Measurements from ENCODE around the gene LLGL2.
"Not testable (repeated sequence)": the region's sequence is repeated elsewhere in the genome, so short reads cannot be mapped to it uniquely, and the experiment has no call there.

LLGL2 gene

DNA sequence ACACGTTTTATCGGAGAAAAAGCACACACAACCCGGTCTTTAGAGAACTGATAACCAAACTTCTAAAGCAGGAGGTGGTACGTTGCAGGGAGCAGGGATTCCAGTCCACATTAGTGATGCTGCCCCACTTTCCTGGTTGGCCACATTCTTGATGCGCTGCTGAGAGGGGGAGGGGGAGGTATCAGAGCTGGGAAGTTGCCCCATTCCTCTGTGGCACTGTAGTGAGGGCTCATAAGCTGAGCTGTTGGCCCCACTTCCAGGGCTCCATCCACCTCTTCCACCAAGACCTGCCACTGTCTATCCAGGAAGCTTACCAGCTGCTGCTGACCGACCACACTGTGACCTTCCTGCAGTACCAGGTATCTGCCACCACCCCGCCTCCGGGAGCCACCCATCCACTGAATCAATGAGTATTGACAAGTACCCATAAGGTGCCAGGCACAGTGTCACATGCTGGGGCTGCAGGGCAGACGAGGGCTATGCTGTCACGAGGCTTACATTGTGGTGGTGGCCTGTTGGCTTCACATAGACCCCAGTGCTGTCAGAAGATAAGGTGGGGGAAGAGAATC is 8.1 kb upstream of the LLGL2 start:
- no peak for DNase-seq (ENCODE audit: extremely low spot score)
- CTCF ChIA-PET: interaction anchor here (0.9 to 1.4 kb wide), 3 partner anchors 8 to 84 kb away, joined by 3 to 9 read pairs (median 4); partner anchors contain the start of gene LLGL2
- POLR2A ChIA-PET: interaction anchor here (0.8 to 2.2 kb wide), 8 partner anchors 8 to 230 kb away, joined by 3 to 21 read pairs (median 4); partner anchors contain the start of genes LLGL2 and TMEM94
- TF ChIP-seq NFRKB (IDR thresholded peaks at IDR 0.05) (no peak), CTBP1 (IDR thresholded peaks at IDR 0.05; ENCODE audit: borderline replicate concordance) (no peak), HDGF (IDR thresholded peaks at IDR 0.05; ENCODE audit: borderline replicate concordance) (no peak), ARNT (IDR thresholded peaks at IDR 0.05) (no peak)

DNA sequence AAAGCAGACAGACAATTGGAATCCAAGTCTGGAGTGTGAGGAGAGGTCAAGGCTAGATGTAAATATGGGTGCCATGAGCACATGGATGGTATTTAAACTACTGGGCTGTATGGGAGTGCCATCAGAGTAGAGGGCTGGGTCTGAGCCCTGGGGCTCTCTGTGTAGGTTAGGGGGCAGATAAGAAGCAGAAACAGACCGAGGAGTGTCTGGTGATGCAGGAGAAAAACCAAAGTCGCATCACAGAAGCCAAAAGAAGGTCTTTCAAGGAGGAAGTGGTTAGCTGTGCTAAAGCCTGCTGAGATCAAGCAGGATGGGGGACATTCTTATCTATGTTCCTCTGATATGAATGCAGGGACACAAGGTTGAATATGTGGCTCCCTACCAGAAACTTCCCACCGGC is 7.3 kb upstream of the LLGL2 start:
- no peak for DNase-seq (ENCODE audit: extremely low spot score)

GRCh38 chr17:75518983-75519537 is 6.4 kb upstream of the LLGL2 start:
- ChIA-PET CTCF (interaction anchor here (0.9 to 1.1 kb wide), 3 partner anchors 59 to 248 kb away, joined by 3 to 4 read pairs (median 4); partner anchors contain the start of gene MIF4GD), POLR2A (no interaction called here)
- no peak for DNase-seq (ENCODE audit: extremely low spot score)
- TF ChIP-seq FOXM1 (IDR thresholded peaks at IDR 0.05; ENCODE audit: borderline replicate concordance): no peak
- no peak for TF ChIP-seq L3MBTL2 (conservative IDR thresholded peaks at IDR 0.05)
- TF ChIP-seq SUZ12 (IDR thresholded peaks at IDR 0.05): no peak
- TF ChIP-seq FOXA1 (IDR thresholded peaks at IDR 0.05): no peak
- TF ChIP-seq TARDBP (IDR thresholded peaks at IDR 0.05): no peak
- no peak for TF ChIP-seq BHLHE40 (IDR thresholded peaks at IDR 0.05; ENCODE audit: borderline replicate concordance)

More for the DNA sequence above, 7.3 kb upstream of the LLGL2 start:
- POLR2A ChIA-PET: no interaction called here
- CTCF ChIA-PET: interaction anchor here (0.9 kb wide), 1 partner anchor 60 kb away, joined by 4 read pairs; no protein-coding TSS in a partner anchor
- TF ChIP-seq PKNOX1 (IDR thresholded peaks at IDR 0.05) (no peak), L3MBTL2 (conservative IDR thresholded peaks at IDR 0.05) (no peak)

DNA sequence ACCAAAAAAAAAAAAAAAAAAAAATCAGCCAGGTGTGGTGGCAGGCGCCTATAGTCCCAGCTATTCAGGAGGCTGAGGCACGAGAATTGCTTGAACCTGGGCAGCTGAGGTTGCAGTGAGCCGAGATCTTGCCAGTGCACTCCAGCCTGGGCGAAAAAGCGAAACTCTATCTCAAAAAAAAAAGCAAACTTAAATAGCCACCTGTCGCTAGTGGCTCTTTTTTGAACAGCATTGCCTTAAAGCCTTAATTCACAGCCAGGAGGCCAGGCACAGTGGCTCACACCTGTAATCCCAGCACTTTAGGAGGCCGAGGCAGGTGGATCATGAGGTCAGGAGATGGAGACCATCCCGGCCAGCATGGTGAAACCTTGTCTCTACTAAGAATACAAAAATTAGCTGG is 5.1 kb upstream of the LLGL2 start:
- CTCF ChIA-PET; POLR2A ChIA-PET; DNase-seq (ENCODE audit: extremely low spot score): not testable (repeated sequence)

GRCh38 chr17:75521290-75521689 is 4.2 kb upstream of the LLGL2 start:
- CTCF ChIA-PET: interaction anchor here (0.5 kb wide), 1 partner anchor 65 kb away, joined by 6 read pairs; no protein-coding TSS in a partner anchor

DNA sequence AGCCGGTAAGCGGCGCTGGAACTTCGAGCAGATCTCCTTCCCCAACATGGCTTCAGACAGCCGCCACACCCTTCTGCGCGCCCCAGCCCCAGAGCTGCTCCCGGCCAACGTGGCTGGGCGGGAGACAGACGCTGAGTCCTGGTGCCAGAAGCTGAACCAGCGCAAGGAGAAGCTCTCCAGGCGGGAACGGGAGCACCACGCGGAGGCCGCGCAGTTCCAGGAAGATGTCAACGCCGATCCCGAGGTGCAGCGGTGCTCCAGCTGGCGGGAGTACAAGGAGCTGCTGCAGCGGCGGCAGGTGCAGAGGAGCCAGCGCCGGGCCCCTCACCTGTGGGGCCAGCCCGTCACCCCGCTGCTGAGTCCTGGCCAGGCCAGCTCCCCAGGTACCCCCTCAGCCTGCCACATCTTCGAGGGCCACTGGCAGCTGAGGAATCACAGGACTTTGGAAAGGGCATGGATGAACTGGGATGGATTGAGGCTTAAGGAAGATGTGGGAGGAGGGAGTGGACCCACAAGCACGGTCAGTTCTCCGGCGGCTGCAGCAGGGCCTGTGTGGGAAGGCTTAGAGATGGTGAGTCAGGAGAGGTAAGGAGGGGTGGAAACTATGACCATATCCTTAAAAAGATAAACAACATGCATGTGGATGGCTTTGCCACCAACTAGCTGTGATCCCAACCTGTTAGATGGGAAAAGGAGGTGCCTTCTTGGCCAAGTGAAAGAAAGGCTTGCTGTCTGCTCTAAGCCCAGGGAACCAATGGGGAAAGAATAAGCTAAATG is 3.4 kb upstream of the LLGL2 start:
- ChIA-PET CTCF (no interaction called here), POLR2A (interaction anchor here (1.3 kb wide), 1 partner anchor 69 kb away, joined by 3 read pairs; no protein-coding TSS in a partner anchor)
- TF ChIP-seq SUZ12 (IDR thresholded peaks at IDR 0.05) (no peak), FOXK2 (IDR thresholded peaks at IDR 0.05) (no peak), LEF1 (IDR thresholded peaks at IDR 0.05; ENCODE audit: borderline replicate concordance) (no peak), FOXA1 (IDR thresholded peaks at IDR 0.05) (no peak), ELF4 (IDR thresholded peaks at IDR 0.05) (no peak), CTBP1 (IDR thresholded peaks at IDR 0.05; ENCODE audit: borderline replicate concordance) (no peak), SP1 (IDR thresholded peaks at IDR 0.05) (no peak), NFRKB (IDR thresholded peaks at IDR 0.05) (no peak), ZNF384 (IDR thresholded peaks at IDR 0.05) (no peak)
- DNase-seq (ENCODE audit: extremely low spot score): no peak

More at GRCh38 chr17:75521290-75521689, 4.2 kb upstream of the LLGL2 start:
- no peak for DNase-seq (ENCODE audit: extremely low spot score)
- POLR2A ChIA-PET: interaction anchor here (1.0 to 1.3 kb wide), 3 partner anchors 16 to 259 kb away, joined by 3 read pairs; no protein-coding TSS in a partner anchor
- no peak for TF ChIP-seq L3MBTL2 (conservative IDR thresholded peaks at IDR 0.05)
- no peak for TF ChIP-seq ELF4 (IDR thresholded peaks at IDR 0.05)
- no peak for TF ChIP-seq ARNT (IDR thresholded peaks at IDR 0.05)
- TF ChIP-seq NFRKB (IDR thresholded peaks at IDR 0.05): no peak
- TF ChIP-seq BHLHE40 (IDR thresholded peaks at IDR 0.05; ENCODE audit: borderline replicate concordance): no peak
- no peak for TF ChIP-seq FOXM1 (IDR thresholded peaks at IDR 0.05; ENCODE audit: borderline replicate concordance)

GRCh38 chr17:75523647-75524046 is 1.9 kb upstream of the LLGL2 start:
- POLR2A ChIA-PET: interaction anchor here (0.6 to 1.0 kb wide), 2 partner anchors 152 to 256 kb away, joined by 3 to 4 read pairs; no protein-coding TSS in a partner anchor
- CTCF ChIA-PET: interaction anchor here (0.6 to 1.6 kb wide), 5 partner anchors 7 to 895 kb away, joined by 3 to 6 read pairs (median 4); partner anchors contain the start of gene TSEN54
- DNase-seq (ENCODE audit: extremely low spot score): no peak
- TF ChIP-seq NFRKB (IDR thresholded peaks at IDR 0.05): no peak
- TF ChIP-seq PKNOX1 (IDR thresholded peaks at IDR 0.05): no peak
- no peak for TF ChIP-seq FOXM1 (IDR thresholded peaks at IDR 0.05; ENCODE audit: borderline replicate concordance)
- no peak for TF ChIP-seq SP1 (IDR thresholded peaks at IDR 0.05)
- no peak for TF ChIP-seq L3MBTL2 (conservative IDR thresholded peaks at IDR 0.05)
- TF ChIP-seq SUZ12 (IDR thresholded peaks at IDR 0.05): no peak
- TF ChIP-seq TARDBP (IDR thresholded peaks at IDR 0.05): no peak
- no peak for TF ChIP-seq FOXK2 (IDR thresholded peaks at IDR 0.05)
- TF ChIP-seq CTBP1 (IDR thresholded peaks at IDR 0.05; ENCODE audit: borderline replicate concordance): no peak
- no peak for TF ChIP-seq HDGF (IDR thresholded peaks at IDR 0.05; ENCODE audit: borderline replicate concordance)
- TF ChIP-seq LEF1 (IDR thresholded peaks at IDR 0.05; ENCODE audit: borderline replicate concordance): no peak
- TF ChIP-seq FOXA1 (IDR thresholded peaks at IDR 0.05): no peak

Data from HEK293T (cell line).